HG03097 (cell line): Measurements from ENCODE around the gene TNS3.
"Not testable (repeated sequence)": the region's sequence is repeated elsewhere in the genome, so short reads cannot be mapped to it uniquely, and the experiment has no call there.

Experiments used
- ATAC-seq: cut with Tn5 transposase; IDR thresholded peaks from one replicate; pipeline ENCODE4 v1.9.1; 2021; ENCODE audit not compliant: unreplicated experiment, low FRiP score

TNS3 gene

GRCh38 chr7:47280114-47280513 lies 301.8 kb downstream of the TNS3 start:
- no peak for ATAC-seq

- ATAC-seq = no peak
Measured at GRCh38 chr7:47278043-47278442, 303.9 kb downstream of the TNS3 start.

DNA sequence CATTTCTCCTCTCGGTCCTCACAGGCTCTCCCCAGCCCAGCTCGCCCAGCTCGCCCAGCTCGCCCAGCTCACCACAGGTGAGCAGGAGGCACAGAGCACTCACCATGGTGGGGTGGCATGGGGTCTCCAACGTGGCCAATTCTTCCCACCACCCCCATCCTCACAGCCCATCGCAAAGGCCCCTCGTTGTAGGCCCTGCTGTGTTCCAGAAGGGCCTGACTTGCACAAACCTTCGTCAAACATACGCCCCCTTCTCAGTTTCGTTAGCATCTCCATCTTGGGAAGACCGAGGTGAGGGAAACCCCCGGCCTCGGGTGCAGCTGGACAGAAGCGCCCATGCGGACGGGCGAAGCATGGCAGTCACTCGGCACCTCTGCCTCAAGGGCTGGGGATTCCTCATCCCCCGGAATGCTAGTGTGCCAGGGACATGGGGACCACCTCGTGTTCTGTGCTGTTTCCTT lies 304.6 kb downstream of the TNS3 start:
- no peak for ATAC-seq

- no peak for ATAC-seq
Measured at GRCh38 chr7:47273974-47274766, 307.7 kb downstream of the TNS3 start.

GRCh38 chr7:47273088-47273487 lies 308.8 kb downstream of the TNS3 start:
- ATAC-seq = no peak

DNA sequence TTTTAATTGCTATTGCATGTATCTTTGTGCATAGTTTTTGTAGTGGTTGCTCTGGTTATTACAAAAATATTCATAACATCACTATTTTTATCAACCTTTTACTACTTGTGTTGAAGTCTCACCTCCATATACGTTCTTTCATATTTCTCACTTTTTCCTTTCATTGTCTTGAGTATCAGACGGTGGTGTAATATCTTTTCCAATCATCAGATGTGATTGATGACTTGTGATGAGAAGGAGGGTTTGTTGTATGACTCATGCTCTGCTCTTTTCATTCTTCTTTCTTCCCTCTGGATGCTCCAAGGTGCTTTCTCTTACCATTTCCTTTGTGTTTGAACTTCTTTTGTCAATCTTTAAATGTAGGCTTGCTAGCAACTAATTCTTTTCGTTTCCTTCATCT lies 310.2 kb downstream of the TNS3 start:
- no peak for ATAC-seq

GRCh38 chr7:47268851-47269836 lies 312.8 kb downstream of the TNS3 start:
- ATAC-seq = no peak

DNA sequence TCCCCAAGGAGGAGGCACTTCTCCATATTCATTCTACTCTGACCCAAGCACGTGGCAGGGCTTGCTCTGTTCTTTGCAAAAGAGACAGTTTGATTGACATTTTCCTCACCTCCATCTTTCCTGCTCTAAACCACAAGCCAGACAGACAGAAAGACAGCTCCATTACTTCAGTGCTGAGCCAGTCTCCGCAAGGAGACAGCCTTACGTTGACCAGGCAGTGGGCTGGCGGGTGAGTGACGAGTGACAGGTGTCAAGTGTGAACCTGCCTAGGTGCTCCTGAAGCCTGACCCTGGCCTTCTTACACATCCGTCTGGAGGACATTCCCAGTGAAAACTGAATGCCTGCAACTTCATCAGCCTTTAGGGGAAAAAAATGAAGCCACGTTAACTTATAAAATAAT lies 314.6 kb downstream of the TNS3 start:
- no peak for ATAC-seq

GRCh38 chr7:47266799-47267198 lies 315.1 kb downstream of the TNS3 start:
- ATAC-seq = no peak

- ATAC-seq = no peak
Measured at GRCh38 chr7:47266131-47266706, 315.7 kb downstream of the TNS3 start.

GRCh38 chr7:47265621-47266020 lies 316.3 kb downstream of the TNS3 start:
- ATAC-seq = no peak

DNA sequence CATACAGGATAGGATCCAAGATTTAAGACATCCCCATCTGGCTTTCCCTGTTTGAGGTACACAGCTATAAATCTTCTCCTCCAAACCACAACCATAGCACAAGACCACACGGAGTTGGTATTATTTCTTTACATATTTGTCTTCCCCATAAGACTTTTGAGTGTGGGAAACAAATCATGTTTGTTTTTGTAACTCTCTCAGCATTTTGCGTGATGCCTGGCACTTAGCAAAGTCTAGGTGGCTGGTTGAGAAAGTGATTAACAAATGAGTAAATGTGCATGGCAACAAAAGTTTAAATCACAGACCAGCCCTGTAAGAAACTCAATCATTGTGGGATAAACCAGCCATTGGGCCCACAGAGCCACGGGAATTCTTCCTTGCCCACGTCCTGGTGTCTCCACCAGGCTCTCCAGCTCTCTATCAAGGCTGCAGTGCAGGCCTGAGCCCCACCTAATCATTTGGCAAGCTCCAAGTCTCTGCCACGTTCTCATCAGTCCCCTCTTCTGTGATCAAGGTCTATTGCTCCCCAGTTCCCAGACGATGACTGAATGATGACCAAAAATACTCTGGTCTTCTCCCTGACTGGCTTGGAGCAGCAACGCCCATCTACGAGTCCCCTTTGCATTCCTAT lies 317.8 kb downstream of the TNS3 start:
- no peak for ATAC-seq

- ATAC-seq = no peak
Measured at GRCh38 chr7:47262881-47263280, 319.0 kb downstream of the TNS3 start.

DNA sequence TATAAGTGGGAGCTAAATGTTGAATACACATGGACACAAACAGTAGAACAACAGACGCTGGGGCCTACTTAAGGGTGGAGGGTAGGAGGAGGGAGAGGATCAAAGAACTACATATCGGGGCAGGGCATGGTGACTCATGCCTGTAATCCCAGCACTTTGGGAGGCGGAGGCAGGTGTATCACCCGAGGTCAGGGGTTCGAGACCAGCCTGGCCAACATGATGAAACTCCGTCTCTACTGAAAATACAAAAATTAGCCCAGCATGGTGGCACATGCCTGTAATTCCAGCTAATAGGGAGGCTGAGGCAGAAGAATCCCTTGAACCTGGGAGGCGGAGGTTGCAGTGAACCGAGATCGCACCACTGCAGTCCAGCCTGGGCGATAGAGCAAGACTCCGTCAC lies 319.8 kb downstream of the TNS3 start:
- not testable (repeated sequence) for ATAC-seq

- ATAC-seq = no peak
Measured at GRCh38 chr7:47260270-47260669, 321.6 kb downstream of the TNS3 start.

GRCh38 chr7:47259682-47260081 lies 322.2 kb downstream of the TNS3 start:
- no peak for ATAC-seq

- ATAC-seq = no peak
Measured at GRCh38 chr7:47258798-47259197, 323.1 kb downstream of the TNS3 start.

GRCh38 chr7:47256016-47256415 lies 325.9 kb downstream of the TNS3 start:
- ATAC-seq = no peak

DNA sequence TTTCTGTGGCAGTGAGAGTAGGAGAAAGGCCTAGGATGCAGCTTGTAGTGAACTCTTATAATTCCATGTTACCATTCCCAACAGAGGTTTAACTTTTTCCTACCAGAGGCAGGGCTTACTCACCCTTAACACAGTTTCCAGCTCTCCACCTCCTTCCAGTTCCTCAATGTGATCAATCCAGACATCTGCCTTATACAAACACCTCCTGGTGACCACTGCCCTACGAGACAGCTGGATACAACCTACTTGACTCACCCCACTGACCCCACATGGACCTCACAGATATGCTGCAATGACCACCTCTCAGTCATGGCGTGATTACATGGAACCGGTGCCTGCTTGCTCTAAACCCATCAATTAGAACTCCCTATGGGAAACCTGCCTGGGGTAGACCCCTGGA lies 326.5 kb downstream of the TNS3 start:
- ATAC-seq = no peak

GRCh38 chr7:47255007-47255406 lies 326.9 kb downstream of the TNS3 start:
- no peak for ATAC-seq
